LNCaP clone FGC (cell line): Measurements from ENCODE around the gene KCNH6.

Experiments used
- DNase-seq: peaks from one replicate; pipeline ENCODE4 v3.0.0-alpha.2; 2011; ENCODE audit warnings: low read depth
- H3K4me3 ChIP-seq: 2 replicates; pipeline ENCODE4 v1.5.1; 2011; ENCODE audit warnings: mild to moderate bottlenecking, low read depth, low read length, control low read depth
- TF ChIP-seq, protein P1 (sequence below): IDR thresholded peaks from 2 replicates; pipeline ENCODE4 v1.5.1; 2012; ENCODE audit warnings: mild to moderate bottlenecking; ENCODE audit not compliant: control insufficient read depth, insufficient read depth; ENCODE audit errors: extremely low read depth

KCNH6 gene

GRCh38 chr17:63568563-63568962, 45.4 kb downstream of the KCNH6 start:
- no peak overlapping the region for H3K4me3 ChIP-seq
- DNase-seq: no peak
- TF ChIP-seq, protein P1, sequence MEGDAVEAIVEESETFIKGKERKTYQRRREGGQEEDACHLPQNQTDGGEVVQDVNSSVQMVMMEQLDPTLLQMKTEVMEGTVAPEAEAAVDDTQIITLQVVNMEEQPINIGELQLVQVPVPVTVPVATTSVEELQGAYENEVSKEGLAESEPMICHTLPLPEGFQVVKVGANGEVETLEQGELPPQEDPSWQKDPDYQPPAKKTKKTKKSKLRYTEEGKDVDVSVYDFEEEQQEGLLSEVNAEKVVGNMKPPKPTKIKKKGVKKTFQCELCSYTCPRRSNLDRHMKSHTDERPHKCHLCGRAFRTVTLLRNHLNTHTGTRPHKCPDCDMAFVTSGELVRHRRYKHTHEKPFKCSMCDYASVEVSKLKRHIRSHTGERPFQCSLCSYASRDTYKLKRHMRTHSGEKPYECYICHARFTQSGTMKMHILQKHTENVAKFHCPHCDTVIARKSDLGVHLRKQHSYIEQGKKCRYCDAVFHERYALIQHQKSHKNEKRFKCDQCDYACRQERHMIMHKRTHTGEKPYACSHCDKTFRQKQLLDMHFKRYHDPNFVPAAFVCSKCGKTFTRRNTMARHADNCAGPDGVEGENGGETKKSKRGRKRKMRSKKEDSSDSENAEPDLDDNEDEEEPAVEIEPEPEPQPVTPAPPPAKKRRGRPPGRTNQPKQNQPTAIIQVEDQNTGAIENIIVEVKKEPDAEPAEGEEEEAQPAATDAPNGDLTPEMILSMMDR: no peak

GRCh38 chr17:63571632-63572310, 48.6 kb downstream of the KCNH6 start:
- DNase-seq: no peak
- no peak overlapping the region for H3K4me3 ChIP-seq
- TF ChIP-seq, protein P1: no peak

GRCh38 chr17:63573634-63574033, 50.5 kb downstream of the KCNH6 start:
- H3K4me3 ChIP-seq: no peak overlapping the region
- TF ChIP-seq, protein P1: peak; percentile 51
- DNase-seq: no peak

- DNase-seq: no peak
- no peak overlapping the region for H3K4me3 ChIP-seq
- TF ChIP-seq, protein P1: no peak
These were observed 55.0 kb downstream of the KCNH6 start for GRCh38 chr17:63578027-63578768.

DNA sequence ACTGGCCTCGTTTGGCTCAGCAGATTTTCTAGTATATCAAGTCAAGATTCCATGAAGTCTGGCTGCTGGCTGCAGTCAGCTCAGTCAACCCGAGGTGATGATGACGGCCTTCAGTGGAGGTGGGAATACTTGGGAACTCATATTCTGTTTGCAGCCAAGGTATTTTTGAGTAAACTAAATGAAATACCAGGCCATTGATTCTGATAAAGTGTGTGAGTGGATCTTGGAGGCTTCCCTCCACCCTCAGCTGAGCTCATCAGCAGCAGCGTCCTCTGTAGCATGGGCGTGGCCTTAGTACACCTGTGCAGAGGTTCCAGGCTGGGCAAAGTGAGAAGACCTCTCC, 55.6 kb downstream of the KCNH6 start:
- TF ChIP-seq, protein P1: no peak
- no peak for DNase-seq
- H3K4me3 ChIP-seq: no peak overlapping the region

- no peak overlapping the region for H3K4me3 ChIP-seq
- TF ChIP-seq, protein P1: no peak
- DNase-seq: no peak
These were observed 56.5 kb downstream of the KCNH6 start for GRCh38 chr17:63579633-63580032.
